Stimulated activated CD4-positive, alpha-beta T cell treated with anti-CD3 and anti-CD28 coated beads, Interleukin-1b, Interleukin-23, amount 100 ng/mL, for 48 hours (primary cell): ENCODE data around the gene KLRC4.
"Not testable (repeated sequence)": the region's sequence is repeated elsewhere in the genome, so short reads cannot be mapped to it uniquely, and the experiment has no call there.

ENCODE experiments used
- DNase-seq: peaks from one replicate; pipeline ENCODE4 v3.0.0-alpha.2; 2020

The KLRC4 gene, protein sequence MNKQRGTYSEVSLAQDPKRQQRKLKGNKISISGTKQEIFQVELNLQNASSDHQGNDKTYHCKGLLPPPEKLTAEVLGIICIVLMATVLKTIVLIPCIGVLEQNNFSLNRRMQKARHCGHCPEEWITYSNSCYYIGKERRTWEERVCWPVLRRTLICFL

DNA sequence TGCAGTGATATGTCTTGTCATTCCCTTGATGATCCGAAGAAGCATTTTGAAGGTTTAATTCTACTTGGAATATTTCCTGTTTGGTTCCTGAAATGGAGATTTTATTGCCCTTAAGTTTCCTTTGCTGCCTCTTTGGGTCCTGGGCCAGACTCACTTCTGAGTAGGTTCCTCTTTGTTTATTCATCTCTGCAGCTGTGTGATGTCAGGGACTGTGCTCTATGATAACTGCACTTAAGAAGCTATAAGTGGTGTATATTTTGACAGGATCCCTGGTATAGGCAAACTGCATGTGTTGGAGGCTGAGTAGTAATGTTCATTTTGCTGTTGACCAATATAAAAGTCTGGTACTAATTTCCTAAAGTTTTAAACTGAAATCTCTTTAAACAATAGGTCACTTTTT lies at the start of gene KLRC4:
Gene KLRC4 (minus strand): TSS at position 366 of the 400 bp plus-strand sequence. CDS start 182 bp downstream, at position 184.
- DNase-seq, result no peak

DNA sequence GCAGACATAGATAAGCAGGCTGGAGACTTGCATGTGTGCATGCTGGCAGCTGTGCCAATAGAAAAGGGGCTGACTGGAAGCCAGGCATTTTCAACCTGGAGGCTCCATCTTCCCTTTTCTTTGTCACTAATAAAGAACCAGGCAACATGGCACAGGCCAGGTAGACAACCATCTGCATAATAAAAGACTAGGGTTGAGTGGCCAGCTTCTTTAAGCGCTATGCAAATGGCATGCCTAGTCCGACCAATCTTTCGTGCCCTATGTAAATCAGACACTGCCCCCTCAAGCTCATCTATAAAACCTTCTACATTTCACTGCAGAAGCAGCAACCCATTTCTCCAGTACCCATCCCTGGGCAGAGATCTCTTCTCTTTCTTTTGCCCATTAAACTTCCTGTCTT lies 48.2 kb upstream of the KLRC4 start:
- DNase-seq, result no peak

DNA sequence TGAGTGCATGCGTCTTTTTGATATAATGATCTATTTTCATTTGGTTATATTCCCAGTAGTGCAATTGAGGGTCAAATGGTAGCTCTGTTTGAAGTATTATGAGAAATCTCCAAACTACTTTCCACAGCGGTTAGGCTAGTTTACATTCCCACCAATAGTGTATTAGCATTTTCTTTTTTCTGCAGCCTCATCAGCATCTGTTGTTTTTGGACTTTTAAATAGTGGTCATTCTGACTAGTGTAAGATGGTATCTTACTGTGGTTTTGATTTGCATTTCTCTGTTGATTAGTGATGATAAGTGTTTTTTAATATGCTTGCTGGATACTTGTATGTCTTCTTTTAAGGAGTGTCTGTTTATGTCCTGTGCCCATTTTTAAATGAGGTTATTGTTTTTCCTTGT lies 47.3 kb upstream of the KLRC4 start:
- DNase-seq, result no peak

DNA sequence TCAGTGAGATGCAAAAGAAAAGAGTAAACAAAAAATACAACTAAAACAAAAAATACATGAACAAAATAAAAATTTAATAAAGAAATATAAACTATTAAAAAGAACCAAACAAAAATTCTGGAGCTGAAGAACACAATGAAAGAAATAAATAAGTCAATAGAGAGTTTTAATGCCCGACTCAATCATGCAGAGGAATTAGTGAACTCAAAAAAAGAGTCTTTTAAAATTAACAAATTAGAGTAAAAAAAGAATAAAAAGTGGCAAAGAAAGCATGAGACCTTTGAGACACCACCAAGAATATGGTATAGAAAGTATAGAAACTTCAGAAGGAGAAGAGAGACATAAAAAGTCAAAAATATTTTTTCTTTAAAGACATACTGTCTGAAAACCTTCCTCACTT lies 46.2 kb upstream of the KLRC4 start:
- DNase-seq, result no peak

DNA sequence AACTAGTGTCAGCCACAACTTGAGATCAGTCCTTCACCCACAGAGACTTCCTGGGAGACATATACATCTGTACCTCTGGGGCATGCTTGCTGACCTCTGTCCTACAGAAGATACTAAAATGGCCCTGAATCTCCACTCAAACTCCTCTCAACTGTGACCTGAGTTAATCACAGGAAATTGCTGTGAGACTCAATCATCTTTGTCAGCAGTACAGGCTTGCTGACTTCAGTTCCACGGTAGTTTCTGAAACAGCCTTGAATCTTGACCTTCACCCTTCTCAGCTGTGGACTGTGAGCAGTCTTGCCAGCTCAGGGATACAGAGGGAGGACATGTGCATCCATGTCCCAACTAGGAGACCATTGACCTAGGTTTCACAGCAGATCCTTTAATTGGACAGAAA lies 45.0 kb upstream of the KLRC4 start:
- no peak for DNase-seq

DNA sequence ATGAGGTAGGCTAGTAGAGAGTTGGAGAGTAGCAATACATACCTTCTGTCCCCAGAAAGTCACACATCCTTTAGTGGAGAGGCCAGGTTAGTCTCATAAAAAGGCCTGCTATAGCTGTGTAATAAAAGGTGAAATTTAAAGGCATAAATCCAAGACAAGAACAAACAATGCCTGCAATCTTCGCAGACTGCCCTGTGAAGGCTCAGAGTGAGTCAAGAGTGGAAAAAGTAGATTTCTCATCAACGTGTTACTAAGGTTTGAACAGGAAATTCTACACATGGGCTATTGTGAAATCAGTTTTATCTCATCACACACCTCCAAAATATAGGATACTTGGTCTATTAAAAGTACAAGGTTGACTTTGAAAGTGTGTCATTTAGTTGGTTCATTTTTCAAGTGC lies 43.6 kb upstream of the KLRC4 start, which contains the start of gene KLRC1:
Gene KLRC1 (minus strand): TSS at position 222 of the 400 bp plus-strand sequence. CDS start 2,221 bp downstream, outside the sequence.
- DNase-seq, result no peak

DNA sequence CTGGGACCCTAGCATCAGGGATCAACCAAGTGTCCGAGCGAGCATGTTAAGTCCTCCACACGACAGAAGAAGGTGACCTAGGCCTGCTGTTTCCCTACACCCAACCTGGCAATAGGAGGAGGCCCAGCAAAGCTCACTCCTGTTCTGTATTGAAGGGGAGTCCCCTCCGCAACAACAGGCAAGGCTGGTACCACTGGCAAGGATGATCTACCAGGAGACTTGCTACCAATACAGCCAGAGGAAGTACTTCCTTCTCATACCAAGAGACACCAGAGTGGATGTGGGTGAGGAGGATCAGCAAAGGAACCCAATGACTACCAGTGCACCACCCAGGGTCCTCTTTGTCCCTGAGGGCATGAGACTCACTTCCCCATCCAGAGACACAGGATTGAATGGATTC lies 38.7 kb upstream of the KLRC4 start:
- DNase-seq, result no peak

DNA sequence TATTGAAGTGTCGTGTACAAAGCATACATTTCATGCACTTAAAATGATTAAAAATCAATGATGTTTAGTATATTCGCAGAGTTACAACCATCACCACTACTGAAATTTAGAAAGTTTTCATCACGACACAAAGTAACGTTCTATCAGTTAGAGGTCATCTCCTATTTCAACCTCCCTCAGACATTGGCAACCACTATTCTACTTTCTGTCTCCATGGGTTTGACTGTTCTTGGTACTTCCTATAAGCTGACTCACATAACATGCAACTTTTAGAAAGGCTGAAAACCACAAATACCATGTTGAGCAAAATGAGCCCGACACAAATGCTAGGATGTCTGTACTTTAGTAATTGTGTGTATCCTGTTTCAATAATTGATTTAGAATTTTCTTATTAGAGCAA lies 36.5 kb upstream of the KLRC4 start:
- not testable (repeated sequence) for DNase-seq

DNA sequence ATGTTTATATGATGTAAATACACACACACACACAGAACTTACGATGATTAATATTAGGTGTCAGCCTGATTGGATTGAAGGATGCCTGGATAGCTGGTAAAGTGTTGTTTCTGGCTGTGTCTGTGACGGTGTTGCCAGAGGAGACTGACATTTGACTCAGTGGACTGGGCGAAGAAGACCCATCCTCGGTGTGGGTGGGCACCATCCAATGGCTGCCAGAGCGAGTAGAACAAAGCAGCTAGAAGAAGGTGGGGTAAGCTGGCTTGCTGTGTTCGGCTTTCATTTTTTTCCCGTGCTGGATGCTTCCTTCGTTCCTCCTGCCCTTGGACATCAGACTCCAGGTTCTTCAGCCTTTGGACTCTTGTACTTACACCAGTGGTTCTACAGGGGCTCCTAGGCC lies 31.6 kb upstream of the KLRC4 start:
- not testable (repeated sequence) for DNase-seq

DNA sequence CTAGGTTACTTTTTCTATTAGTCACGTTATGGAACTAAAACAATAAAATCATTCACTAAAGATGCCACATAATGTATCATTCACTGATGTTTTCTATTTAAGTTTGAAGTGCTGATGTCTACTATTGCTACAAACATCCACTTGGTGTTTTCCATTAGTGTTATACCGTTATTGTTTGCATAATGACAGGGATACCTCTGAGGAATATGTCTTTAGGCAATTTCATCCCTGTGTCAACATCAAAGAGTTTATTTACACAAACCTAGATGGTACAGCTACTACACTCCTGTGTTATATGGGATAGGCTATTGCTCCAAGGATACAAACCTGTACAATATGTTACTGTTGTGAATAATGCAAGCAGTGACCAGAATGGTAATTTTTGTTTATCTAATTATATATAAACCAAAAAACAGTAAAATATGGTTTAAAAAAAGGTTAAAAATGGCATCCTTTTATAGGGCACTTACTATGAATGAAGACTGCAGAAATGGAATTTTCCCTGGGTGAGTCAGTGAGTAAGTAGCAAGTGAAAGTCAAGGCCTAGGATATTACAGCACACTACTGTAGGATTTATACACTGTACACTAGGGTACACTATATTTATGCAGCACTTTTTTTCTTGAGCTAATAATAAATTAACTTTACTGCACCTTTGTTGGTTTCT lies 30.2 kb upstream of the KLRC4 start:
- not testable (repeated sequence) for DNase-seq

DNA sequence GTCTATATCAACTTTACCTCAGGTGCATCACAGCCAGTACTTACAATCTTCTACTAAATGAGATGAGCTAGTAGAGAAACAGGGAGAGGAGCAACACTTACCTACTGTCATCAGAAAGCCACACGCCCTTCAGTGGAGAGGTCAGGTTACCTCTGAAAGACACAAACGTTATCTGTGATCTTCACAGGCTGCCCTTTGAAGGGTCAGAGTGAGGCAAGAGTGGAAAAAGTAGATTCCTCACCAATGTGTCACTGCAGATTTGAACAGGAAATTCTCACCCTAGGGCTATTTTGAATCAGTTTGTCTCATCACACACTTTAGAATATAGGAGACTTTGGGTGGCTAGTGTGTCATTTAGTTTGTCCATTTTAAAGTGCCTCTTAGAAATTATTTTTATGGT lies 28.0 kb upstream of the KLRC4 start:
- not testable (repeated sequence) for DNase-seq

DNA sequence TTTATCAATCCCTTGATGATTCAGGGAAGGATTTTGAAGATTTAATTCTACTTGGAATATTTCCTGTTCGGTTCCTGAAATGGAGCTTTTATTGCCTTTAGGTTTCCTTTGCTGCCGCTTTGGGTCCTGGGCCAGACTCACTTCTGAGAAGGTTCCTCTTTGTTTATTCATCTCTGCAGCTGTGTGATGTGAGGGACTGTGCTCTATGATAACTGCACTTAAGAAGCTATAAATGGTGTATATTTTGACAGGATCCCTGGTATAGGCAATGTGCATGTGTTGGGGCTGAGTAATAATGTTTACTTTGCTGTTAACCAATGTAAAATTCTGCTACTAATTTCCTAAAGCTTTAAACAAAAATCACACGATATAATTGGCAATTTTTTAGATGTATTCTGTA lies 26.3 kb upstream of the KLRC4 start, which contains the start of gene KLRC2:
Gene KLRC2 (minus strand): TSS at position 195 of the 400 bp plus-strand sequence. CDS start 24 bp downstream, at position 171.
- not testable (repeated sequence) for DNase-seq

DNA sequence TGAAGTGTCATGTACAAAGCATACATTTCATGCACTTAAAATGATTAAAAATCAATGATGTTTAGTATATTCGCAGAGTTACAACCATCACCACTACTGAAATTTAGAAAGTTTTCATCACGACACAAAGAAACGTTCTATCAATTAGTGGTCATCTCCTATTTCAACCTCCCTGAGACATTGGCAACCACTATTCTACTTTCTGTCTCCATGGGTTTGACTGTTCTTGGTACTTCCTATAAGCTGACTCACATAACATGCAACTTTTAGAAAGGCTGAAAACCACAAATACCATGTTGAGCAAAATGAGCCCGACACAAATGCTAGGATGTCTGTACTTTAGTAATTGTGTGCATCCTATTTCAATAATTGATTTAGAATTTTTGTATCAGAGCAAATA lies 21.1 kb upstream of the KLRC4 start:
- not testable (repeated sequence) for DNase-seq

DNA sequence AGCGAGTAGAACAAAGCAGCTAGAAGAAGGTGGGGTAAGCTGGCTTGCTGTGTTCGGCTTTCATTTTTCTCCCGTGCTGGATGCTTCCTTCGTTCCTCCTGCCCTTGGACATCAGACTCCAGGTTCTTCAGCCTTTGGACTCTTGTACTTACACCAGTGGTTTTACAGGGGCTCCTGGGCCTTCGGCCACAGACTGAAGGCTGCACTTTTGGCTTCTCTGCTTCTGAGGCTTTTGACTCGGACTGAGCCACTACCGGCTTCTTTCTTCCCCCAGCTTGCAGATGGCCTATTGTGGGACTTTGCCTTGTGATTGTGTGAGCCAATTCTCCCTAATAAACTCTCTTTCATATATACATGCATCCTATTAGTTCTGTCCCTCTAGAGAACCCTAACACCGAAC lies 16.4 kb upstream of the KLRC4 start:
- DNase-seq, result not testable (repeated sequence)

DNA sequence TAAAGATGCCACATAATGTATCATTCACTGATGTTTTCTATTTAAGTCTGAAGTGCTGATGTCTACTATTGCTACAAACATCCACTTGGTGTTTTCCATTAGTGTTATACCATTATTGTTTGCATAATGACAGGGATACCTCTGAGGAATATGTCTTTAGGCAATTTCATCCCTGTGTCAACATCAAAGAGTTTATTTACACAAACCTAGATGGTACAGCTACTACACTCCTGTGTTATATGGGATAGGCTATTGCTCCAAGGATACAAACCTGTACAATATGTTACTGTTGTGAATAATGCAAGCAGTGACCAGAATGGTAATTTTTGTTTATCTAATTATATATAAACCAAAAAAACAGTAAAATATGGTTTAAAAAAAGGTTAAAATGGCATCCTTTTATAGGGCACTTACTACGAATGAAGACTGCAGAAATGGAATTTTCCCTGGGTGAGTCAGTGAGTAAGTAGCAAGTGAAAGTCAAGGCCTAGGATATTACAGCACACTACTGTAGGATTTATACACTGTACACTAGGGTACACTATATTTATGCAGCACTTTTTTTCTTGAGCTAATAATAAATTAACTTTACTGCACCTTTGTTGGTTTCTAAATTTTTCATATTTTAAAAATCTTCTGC lies 14.8 kb upstream of the KLRC4 start:
- not testable (repeated sequence) for DNase-seq

DNA sequence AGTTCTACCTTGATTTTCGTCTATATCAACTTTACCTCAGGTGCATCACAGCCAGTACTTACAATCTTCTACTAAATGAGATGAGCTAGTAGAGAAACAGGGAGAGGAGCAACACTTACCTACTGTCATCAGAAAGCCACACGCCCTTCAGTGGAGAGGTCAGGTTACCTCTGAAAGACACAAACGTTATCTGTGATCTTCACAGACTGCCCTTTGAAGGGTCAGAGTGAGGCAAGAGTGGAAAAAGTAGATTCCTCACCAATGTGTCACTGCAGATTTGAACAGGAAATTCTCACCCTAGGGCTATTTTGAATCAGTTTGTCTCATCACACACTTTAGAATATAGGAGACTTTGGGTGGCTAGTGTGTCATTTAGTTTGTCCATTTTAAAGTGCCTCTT lies 12.6 kb upstream of the KLRC4 start:
- not testable (repeated sequence) for DNase-seq

DNA sequence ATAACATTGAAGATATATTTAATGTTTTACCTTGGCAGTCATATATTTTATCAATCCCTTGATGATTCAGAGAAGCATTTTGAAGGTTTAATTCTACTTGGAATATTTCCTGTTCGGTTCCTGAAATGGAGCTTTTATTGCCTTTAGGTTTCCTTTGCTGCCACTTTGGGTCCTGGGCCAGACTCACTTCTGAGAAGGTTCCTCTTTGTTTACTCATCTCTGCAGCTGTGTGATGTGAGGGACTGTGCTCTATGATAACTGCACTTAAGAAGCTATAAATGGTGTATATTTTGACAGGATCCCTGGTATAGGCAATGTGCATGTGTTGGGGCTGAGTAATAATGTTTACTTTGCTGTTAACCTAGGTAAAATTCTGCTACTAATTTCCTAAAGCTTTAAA lies 10.8 kb upstream of the KLRC4 start, which contains the start of gene KLRC3:
Gene KLRC3 (minus strand): TSS at position 262 of the 400 bp plus-strand sequence. CDS start 45 bp downstream, at position 217.
- not testable (repeated sequence) for DNase-seq

DNA sequence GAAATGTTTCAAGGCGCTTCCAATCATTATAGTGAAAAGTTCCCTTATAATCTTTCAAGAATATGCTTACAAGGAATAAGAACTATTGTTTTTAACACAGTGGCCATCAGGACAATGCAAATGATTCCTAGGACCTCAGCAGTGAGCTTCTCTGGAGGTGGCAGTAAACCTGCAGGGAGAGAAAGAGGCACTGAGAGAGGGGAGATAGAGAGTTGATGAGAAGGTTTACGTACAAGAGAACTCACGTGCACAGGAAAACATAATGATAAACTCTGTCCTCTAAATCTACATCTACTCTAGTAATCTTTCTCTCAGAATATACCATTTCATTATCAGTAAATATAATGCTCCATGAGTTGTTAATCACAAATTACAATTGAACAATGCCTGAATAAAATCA lies 715 bp downstream of the KLRC4 start:
- DNase-seq, result no peak

DNA sequence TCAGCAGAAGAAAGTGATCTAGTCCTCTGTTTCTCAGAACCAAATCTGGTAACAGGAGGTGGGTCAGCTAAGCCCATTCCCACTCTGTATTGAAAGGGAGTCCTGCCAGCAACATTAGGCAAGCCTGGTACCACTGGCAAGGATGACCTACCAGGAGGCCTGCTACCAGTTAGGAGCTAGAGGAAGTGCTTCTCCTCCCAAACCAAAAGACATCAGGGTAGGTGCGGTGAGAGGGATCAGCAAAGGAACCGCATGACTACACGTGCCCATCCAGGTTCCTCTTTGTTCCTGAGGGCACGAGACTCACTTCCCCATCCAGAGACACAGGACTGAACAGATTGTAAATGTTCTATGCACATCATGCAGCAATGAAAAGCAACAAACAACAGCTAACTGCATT lies 2.8 kb downstream of the KLRC4 start:
- no peak for DNase-seq

DNA sequence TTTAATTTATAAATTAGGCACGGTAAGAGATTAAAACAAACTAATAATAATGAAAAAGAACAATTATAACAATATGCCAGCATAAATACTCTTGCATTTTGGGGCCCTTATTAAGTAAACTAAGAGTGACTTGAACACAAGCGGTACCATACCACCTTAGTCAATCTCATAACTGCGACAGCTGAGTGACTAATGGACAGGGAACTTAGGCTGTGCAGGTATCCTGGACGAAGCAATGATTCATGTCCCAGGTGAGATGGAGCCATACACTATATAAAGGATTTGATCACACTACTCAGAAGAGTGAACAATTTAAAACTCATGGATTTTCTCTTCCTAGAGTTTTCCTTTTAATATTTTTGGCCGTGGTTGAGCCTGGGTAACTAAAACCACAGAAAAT lies 4.3 kb downstream of the KLRC4 start:
- DNase-seq, result no peak

DNA sequence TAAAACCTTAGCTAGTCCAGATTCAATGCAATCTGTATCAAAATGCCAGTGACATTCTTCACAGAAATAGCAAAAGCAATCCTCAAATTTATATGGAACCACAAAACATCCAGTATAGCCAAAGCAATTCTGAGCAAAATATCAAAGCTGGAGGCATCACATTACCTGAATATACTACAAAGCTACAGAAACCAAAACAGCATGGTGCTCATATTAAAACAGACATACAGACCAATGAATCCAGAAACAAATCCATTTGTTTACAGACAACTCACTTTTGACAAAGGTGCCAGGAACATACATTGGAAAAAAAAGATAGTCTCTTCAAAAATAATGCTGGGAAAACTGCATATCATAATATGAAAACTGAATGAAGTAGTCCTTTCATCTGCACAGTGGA lies 4.8 kb downstream of the KLRC4 start:
- no peak for DNase-seq

DNA sequence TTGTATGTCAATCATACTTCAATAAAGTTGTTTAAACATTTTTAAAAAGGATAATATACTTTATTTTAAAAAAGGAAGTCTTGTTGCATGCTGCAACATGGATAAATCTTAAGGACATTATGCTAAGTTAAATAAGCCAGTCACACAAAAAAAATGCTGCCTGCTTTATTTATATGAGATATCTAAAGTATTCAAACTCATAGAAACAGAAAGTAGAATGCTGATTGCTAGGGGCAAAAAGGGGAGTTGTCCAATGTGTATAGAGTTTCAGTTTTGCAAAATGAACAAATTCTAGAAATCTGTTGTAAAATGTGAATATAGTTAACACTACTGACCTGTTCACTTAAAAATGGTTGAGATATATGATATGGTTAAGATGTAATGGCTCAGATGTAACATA lies 8.7 kb downstream of the KLRC4 start:
- no peak for DNase-seq

DNA sequence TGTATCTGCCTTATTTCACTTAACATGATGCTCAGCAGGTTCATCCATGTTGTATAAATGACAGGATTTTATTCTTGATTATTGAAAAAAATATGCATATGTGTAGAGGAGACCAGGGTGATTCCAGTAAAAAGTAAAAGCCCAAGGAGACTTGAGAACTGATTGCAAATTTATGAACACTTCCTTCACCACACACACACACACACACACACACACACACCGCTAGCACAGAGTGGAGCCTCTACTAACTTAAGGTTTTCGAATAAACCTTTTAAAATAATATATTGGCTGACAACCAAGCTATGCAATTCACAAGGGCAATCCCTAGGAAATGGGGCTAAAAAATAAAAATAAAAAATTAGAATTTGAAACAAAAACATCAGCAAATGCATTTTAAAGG lies 11.4 kb downstream of the KLRC4 start:
- DNase-seq, result no peak

DNA sequence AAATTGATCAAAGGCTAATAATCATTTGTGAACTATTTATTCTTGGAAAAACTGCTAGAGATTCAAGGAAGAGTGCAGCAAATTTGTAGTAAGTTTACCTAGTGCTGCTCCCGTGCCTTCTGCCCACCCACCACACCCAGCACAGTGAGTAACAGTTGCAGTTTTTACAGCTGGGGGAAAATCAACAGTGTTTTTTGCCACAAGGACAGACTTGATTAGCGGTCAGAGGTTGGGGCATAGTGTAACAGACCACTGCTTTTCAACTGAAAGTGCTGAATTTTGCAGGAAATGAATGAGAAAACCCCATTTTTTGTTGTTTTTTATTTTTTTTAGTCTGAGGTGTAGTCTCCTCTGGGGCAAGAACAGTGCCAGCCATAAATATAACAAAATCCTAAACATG lies 12.3 kb downstream of the KLRC4 start:
- no peak for DNase-seq
